ENCODE measurements around the gene RIPOR2. TPM values are rescaled to one million over a fixed set of nuclear protein-coding genes. Genes with fewer than 3 reads are reported as not detected.

The RIPOR2 gene
- total RNA-seq, 2 experiments from 2014 or later = 18.0 to 28.9 TPM

- peak overlapping the region; percentile 71 for H3K4me2 ChIP-seq (ENCODE audit: low read length)
- H3K4me1 ChIP-seq (ENCODE audit: insufficient read depth, low read length, poor library complexity, severe bottlenecking) = peaks cover 87% of the 10 kb centered on the region
- peaks cover 14% of the 10 kb centered on the region for H3K36me3 ChIP-seq (ENCODE audit: insufficient read depth, low read length)
- H3K4me3 ChIP-seq (ENCODE audit: low read depth, low read length, poor library complexity, severe bottlenecking) = peak overlapping the region; percentile 46
- TF ChIP-seq EZH2phosphoT487 (IDR thresholded peaks at IDR 0.05; ENCODE audit: borderline replicate concordance, low read depth, low read length) (no peak), CTCF (conservative IDR thresholded peaks at IDR 0.05; ENCODE audit: low read length) (no peak)
- peak overlapping the region; percentile 83 for H3K27ac ChIP-seq (ENCODE audit: low read depth, low read length, poor library complexity, severe bottlenecking)
- H4K20me1 ChIP-seq (ENCODE audit: insufficient read depth, low read length) = no peaks in the 10 kb centered on the region
- DNase-seq (ENCODE audit: low spot score) = no peak
- CTCF ChIA-PET (ENCODE audit: unreplicated experiment) = interaction anchor here (0.6 to 1.8 kb wide), 6 partner anchors 18 to 54 kb away, joined by 3 to 4 read pairs (median 3); no protein-coding TSS in a partner anchor
- no peaks in the 10 kb centered on the region for H3K9me2 ChIP-seq (ENCODE audit: insufficient read depth, low read length)
- peaks cover 4% of the 10 kb centered on the region; the same call in 1 of the 2 replicates for H3K9me3 ChIP-seq (ENCODE audit: low read length)
- peak overlapping the region; percentile 28; the same call in 1 of the 2 replicates for H2AFZ ChIP-seq (ENCODE audit: low read length)
- intact Hi-C loops (cut with micrococcal nuclease; ENCODE audit: unreplicated experiment) = loop anchor here (2.0 to 10.0 kb wide), 3 partner anchors 20 to 388 kb away; partner anchors contain the start of gene ALDH5A1
- no TSS peak for BruUV-seq (replicated peaks)
- POLR2A ChIA-PET = interaction anchor here (0.6 to 3.0 kb wide), 15 partner anchors 8 to 1104 kb away, joined by 3 to 26 read pairs (median 7); no protein-coding TSS in a partner anchor
- peaks cover 59% of the 10 kb centered on the region; the same call in 1 of the 2 replicates for H3K79me2 ChIP-seq (ENCODE audit: insufficient read depth, low read depth, low read length)
Observed at GRCh38 chr6:24882835-24883555, 52.8 kb downstream of the RIPOR2 start.

- H3K9me3 ChIP-seq (ENCODE audit: low read length) = peaks cover 10% of the 10 kb centered on the region
- ChIA-PET CTCF (ENCODE audit: unreplicated experiment) (interaction anchor here (0.6 to 1.8 kb wide), 7 partner anchors 18 to 54 kb away, joined by 3 to 4 read pairs (median 3); no protein-coding TSS in a partner anchor), POLR2A (interaction anchor here (0.6 to 3.0 kb wide), 16 partner anchors 9 to 1336 kb away, joined by 3 to 26 read pairs (median 6); no protein-coding TSS in a partner anchor)
- no peak for TF ChIP-seq CTCF (conservative IDR thresholded peaks at IDR 0.05; ENCODE audit: low read length)
- no peak for TF ChIP-seq EZH2phosphoT487 (IDR thresholded peaks at IDR 0.05; ENCODE audit: borderline replicate concordance, low read depth, low read length)
- H3K36me3 ChIP-seq (ENCODE audit: insufficient read depth, low read length) = peaks cover 21% of the 10 kb centered on the region
- H3K4me1 ChIP-seq (ENCODE audit: insufficient read depth, low read length, poor library complexity, severe bottlenecking) = peaks cover 80% of the 10 kb centered on the region
- no peak for DNase-seq (ENCODE audit: low spot score)
- H3K79me2 ChIP-seq (ENCODE audit: insufficient read depth, low read depth, low read length) = peaks cover 52% of the 10 kb centered on the region; the same call in 1 of the 2 replicates
- no peak overlapping the region; the same call in 1 of the 2 replicates for H2AFZ ChIP-seq (ENCODE audit: low read length)
- BruUV-seq (replicated peaks) = no TSS peak
- peak overlapping the region; percentile 46 for H3K4me3 ChIP-seq (ENCODE audit: low read depth, low read length, poor library complexity, severe bottlenecking)
- peak overlapping the region; percentile 83 for H3K27ac ChIP-seq (ENCODE audit: low read depth, low read length, poor library complexity, severe bottlenecking)
- H3K9me2 ChIP-seq (ENCODE audit: insufficient read depth, low read length) = no peaks in the 10 kb centered on the region
- intact Hi-C loops (cut with micrococcal nuclease; ENCODE audit: unreplicated experiment) = loop anchor here (2.0 to 10.0 kb wide), 3 partner anchors 19 to 387 kb away; partner anchors contain the start of gene ALDH5A1
- H4K20me1 ChIP-seq (ENCODE audit: insufficient read depth, low read length) = no peaks in the 10 kb centered on the region
- peak overlapping the region; percentile 71 for H3K4me2 ChIP-seq (ENCODE audit: low read length)
Observed at GRCh38 chr6:24882295-24882694, 53.5 kb downstream of the RIPOR2 start.

Measured in OCI-LY7 (cell line).